Stimulated activated CD4-positive, alpha-beta T cell treated with anti-CD3 and anti-CD28 coated beads, Interleukin-4, amount 100 ng/mL, for 4 hours (primary cell): Measurements from ENCODE around the gene ACSF2.
A peak's percentile ranks its signal among the peaks of the same experiment; 100 is the strongest.
"Not testable (repeated sequence)": the region's sequence is repeated elsewhere in the genome, so short reads cannot be mapped to it uniquely, and the experiment has no call there.

Experiments
- DNase-seq, 2 experiments: peaks; one replicate each; pipeline ENCODE4 v3.0.0-alpha.2; 2020

ACSF2 gene

DNA sequence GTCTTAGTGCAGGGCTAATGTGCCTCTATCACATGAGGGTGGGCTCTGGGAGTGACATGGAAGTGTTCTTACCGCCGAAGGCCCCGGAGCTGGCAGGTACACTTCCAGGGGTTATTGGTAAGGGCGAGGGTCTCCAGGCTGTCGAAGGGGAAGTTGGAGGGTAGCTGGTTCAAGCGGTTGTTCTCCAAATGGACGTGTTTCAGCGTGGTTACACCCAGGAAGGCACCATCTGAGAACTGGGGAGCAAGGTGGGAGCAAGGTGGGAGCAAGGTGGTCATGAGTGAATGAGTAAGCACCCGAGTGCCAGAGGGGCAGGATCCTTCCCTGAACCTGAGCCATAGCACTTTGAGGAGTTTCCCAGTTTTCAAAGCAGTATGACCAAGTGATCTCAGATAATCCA, 39.6 kb downstream of the ACSF2 start:
- no peak for DNase-seq

DNA sequence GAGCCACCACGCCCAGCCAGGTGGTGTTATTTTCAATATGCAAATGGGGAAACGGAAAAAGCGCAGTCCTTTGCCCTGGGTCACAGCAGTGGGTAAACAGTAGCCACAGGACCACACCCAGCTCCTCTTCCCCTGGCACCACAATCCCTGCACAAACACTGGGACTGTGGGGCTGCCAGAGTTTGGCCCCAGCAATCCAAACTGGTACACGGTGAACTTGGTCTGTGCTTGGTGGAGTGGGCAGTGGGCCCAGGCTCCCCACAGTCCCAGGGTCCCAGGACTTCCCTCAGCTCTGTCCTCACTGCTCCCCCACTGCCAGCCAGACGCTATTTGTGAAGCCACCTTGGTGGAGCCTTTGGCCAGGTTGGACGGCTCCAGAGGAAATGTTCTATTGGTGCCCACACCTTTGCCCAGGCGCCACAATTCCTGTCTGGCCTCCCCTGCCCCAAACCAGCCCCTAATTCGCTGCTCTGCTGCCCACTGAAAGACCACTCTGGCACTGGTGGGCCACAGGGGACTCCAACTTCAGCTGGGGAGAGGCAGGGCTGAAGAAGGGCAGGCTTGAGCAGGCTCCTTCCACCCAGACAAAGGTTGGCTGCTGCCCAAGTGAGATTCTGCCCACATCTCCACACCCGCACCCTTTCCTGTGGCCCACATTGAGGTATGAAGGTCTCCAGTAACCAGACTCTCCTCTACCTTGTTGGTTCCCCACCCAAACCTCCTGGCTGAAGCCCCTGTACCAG, 40.5 kb downstream of the ACSF2 start:
- no peak for DNase-seq

DNA sequence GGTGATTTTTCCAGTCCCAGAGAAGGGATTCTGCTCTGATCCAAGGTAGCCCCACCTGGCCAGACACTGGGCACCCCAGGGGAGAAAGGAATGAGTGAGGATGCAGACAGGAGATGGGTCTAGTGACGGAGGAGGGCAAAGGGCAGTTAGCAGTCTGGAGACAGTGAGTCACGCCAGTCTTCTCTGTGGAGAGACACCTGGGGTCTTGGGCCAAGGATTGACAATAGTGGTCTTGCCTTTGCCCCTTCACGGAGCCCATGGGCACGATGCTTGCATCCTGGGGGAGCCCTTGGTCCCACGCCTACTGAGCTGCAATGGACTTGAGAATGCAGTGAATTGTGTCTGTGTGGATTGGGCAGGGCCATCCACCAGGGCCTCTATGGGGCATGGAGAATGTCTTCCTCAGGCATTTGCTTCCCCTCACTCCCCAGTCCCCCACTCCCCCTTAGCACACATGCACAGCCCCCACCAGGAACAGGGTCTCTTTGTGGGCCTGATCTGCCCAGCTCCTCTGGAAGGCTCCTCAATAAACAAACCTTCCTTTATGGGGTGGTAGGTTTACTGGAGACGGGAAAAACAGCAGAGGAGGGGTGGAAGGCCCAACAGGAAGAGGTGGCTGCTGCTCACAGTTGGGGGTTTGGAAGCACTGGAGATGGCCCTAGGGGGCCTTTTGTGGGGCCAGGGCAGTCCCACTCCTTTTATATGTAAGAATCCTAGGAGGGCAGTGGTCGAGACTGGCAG, 41.3 kb downstream of the ACSF2 start:
- DNase-seq = no peak

DNA sequence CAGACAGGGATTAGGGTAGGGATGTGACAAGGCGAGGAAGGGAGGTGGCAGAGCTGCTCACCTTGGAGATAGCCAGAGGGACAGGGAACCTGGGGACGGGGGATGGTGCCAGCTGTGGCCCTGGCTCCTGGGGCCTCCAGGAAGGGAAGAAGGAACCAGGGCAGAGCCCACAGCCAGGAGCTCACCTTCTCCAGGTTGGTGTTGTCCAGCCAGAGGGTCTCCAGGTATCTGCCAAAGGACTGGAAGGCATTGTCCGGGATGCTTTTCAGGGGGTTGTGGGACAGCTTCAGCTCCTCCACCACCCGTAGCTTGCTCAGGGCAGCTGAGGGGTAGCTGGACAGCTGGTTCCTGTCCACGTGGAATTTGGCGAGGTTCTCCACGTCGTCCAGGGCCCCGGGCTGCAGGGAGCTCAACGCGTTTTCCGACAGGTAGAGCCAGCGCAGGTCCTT, 41.9 kb downstream of the ACSF2 start:
- no peak for DNase-seq

DNA sequence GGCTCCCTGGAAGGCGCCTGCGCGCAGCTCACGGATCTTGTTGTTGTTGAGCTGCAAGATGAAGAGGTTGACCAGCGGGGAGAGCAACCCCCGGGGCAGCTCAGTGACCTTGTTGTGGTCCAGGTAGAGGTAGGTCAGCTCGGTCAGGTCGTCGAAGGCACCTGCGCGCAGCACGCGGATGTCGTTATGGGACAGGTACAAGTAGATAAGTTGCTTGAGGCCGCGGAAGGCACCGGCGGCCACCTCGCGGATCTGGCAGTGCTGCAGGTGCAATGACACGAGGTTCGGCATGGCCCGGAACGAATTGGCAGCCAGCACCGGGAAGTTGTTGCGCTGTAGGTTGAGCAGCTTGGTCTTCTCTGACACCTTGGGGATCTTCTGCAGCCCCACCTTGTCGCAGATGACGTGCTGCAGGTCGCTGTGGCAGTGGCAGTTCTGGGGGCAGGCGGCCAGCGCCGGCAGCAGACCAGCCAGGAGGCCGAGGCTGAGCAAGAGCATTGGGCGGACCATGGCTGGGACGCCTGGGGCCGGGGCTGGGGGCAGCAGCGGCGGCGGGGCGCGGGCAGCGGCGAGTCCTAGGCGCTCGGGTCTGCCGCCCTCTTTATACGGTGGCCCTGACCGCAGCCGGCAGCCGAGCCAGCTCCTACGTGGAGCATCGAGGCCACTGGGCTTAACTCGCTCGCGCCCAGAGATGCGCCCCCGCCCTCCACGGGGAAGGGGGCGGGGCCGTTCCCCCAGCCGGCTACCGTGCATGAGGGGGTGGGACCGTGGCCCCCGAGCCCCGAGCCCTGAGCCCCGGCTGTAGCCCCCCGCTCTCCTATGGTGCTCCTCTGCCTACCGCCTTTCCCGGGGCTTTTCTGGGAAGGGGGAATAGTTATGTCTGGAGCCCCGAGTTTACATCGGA, 42.5 kb downstream of the ACSF2 start, which contains the start of gene CHAD:
Gene CHAD (minus strand): TSS at position 577 of the 904 bp plus-strand sequence. CDS start 67 bp downstream, at position 510.
- no peak for DNase-seq

DNA sequence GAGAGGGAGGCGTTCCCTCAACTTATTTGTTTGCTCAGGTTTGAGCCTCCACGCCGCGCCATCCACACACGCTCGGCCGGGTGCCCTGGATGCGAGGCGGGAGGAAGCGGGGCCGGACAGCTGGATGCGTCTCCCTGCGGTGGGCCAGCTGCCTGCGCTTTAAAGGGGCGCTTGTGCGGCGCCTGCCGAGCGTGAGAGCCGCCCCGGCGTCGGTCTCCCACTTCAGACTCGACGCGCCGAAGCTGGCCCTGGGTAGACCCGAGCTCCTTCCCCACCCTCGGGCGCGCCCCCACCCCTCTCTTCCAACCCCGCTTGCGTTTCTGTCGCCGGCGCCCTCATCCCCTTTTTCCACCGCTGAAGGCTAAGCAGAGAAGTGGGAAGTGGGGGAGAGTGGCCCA, 43.2 kb downstream of the ACSF2 start:
- DNase-seq = no peak

DNA sequence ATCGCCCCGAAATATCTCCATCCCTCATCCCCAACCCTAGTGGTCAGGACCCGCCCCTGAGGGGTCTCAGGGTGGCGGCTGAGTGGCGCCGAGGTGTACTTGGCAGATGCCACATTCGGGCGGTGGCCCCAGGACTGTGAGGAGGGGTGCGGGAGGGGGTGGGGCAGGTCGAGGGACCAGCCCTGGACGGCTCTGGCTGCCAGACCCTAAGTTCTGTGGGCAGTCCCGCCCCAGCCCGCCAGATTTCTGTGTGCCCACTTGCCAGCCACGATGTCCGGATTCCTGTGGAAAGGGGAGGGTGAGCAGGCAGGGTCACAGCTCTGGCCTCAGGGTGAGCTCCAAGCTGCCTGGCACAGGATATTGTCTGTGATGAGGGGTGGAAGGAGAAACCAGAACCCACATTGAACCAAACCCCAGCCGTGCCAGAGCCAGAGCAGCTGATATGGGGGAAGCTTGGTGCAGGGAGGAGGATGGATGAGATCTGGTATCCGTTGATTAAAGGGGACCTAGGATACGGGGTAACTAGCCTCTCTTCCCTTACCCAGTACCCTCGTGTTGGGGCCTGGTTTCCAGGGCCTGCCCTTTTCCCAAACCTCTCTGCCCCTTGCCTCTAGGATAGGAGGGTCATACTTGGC, 43.8 kb downstream of the ACSF2 start:
- DNase-seq = no peak

DNA sequence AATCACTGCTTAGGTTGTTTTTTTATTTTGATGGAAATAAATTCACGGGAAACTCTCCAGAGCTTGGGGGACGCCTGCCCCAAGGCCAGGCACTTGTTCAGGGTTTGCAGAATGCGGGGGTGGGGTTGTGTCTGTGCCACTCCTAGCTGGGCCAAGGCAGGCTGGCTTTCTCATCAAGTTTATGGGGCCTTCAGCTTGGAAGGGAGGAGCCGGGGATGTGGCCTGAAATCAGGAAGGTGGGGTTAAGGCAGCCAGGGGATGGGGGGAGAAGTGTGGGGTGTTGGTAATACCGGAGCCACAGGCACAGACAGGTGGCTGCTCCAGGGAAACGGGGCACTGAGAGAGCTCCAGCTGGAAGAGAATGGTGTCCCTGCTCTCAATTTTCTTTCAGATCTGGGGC, 44.4 kb downstream of the ACSF2 start:
- DNase-seq = no peak

DNA sequence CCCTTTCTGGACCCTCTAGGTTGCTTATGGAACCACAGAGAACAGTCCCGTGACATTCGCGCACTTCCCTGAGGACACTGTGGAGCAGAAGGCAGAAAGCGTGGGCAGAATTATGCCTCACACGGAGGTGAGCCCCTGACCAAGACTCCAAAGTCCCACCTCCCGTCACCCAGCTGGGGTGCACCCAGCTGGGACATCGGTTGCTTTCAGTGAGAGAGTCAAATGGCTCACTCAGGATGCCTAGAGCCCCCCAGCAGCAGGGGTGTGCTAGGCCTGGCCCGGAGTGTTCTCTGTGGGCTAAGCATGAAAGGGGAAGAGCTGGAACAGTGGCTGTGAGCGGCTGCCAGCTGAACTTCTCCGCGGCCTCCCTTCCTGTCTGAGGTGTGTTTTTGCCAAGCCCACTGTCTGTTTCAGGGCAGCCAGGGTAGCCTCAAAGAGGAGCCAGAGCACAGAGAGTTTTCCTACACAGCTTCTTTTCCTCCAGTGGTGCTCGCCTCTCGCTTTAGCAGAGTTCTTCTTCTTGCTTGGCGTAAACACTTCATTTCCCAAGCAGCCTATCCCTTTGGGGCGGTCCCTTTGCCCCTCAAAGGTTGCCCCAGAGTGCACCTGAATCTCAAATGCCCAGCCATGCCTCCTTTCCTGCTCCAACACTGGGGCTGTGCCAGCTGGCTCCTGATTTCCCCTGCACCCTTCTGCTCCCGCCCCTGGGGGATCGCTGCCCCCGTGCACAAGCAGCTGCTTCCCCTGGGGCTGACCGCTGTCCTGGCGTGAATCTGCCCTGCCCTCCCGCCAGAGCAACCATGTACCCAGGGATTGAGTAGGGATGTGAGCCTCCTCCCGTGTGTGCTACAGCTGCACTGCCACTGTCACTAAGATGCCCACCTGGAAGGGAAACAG, 45.2 kb downstream of the ACSF2 start:
- no peak for DNase-seq

DNA sequence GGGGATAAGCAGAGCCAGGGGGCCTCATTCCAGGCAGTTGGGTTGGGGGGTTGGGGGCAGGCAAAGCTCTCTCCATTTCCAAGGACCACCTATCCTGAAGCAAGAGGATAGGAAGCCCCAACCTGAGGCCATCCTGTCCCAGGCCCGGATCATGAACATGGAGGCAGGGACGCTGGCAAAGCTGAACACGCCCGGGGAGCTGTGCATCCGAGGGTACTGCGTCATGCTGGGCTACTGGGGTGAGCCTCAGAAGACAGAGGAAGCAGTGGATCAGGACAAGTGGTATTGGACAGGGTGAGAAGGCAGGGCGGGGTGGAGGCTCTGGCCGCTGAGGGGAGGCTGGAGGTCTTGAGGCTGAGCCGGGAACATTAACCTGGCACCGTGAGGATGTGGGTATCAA, 46.3 kb downstream of the ACSF2 start:
- DNase-seq = no peak

DNA sequence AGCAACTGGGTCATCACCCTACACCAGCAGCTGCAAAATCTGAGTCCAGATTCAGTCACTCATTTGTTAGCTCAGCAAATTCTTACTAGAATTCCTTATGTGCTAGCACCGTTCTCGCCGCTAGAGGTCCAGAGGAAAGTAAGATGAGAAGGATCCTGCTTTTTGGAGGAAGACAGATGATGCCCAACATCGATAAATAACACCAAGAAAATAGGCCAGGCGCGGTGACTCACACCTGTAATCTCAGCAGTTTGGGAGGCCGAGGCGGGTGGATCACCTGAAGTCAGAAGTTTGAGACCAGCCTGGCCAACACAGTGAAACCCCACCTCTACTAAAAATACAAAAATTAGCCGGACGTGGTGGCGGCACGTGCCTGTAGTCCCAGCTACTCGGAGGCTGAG, 46.7 kb downstream of the ACSF2 start:
- not testable (repeated sequence) for DNase-seq

DNA sequence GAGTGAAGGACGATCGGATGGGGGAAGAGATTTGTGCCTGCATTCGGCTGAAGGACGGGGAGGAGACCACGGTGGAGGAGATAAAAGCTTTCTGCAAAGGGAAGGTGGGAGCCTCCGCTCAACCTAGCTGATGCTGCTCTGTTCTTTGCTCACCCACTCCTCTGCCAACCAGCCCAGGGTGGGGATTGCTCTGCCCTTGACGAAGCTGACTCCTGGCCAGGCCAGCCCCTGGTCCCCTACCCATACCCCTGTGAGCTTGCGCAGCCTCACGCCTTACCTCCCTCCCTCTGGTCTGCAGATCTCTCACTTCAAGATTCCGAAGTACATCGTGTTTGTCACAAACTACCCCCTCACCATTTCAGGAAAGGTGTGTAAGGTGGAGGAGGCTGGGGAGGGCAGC, 47.9 kb downstream of the ACSF2 start:
- DNase-seq = no peak

DNA sequence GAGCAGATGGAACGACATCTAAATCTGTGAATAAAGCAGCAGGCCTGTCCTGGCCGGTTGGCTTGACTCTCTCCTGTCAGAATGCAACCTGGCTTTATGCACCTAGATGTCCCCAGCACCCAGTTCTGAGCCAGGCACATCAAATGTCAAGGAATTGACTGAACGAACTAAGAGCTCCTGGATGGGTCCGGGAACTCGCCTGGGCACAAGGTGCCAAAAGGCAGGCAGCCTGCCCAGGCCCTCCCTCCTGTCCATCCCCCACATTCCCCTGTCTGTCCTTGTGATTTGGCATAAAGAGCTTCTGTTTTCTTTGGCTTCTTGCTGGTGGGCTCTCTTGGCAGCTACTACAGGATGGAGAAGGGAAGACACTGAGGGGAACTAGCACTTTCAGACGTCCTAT, 48.5 kb downstream of the ACSF2 start:
- no peak for DNase-seq

DNA sequence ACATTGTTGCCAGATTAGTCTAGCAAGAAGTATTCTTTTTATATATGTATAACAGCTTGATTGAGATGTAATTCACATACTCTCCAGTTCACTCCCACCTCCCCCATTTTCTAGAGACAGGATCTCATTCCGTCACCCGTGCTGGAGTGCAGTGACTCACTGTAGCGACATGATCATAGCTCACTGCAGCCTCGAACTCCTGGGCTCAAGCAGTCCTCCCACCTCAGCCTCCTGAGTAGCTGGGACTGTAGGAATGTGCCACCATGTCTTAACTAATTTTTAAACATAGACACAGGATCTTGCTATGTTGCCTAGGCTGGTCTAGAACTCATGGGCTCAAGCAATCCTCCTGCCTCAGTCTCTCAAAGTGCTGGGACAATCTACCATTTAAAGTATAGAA, 49.3 kb downstream of the ACSF2 start:
- no peak for DNase-seq

DNA sequence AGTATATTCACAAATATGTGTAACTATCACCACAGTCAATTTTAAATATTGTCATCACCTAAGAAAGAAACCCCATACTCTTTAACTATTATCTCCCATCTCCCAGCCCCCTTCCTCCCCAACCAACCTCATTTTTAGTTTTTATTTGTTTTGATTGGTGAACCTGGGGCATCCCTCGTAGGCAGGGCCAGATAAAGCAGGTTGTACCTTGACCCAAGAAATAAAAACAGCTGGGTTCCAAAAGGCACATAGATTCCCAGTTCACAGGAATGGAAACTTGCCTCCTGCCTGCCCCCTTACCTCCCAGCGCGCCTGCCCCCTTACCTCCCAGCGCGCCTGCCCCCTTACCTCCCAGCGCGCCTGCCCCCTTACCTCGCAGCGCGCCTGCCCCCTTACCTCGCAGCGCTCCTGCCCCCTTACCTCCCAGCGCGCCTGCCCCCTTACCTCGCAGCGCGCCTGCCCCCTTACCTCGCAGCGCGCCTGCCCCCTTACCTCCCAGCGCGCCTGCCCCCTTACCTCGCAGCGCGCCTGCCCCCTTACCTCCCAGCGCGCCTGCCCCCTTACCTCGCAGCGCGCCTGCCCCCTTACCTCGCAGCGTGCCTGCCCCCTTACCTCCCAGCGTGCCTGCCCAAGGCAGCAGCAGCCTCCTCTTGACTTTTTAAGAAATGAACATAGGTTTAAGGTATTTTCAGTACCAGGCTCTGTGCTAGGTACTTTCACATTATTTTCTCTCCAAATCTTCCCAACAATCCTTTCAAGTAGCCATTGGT, 49.9 kb downstream of the ACSF2 start:
- not testable (repeated sequence) for DNase-seq

DNA sequence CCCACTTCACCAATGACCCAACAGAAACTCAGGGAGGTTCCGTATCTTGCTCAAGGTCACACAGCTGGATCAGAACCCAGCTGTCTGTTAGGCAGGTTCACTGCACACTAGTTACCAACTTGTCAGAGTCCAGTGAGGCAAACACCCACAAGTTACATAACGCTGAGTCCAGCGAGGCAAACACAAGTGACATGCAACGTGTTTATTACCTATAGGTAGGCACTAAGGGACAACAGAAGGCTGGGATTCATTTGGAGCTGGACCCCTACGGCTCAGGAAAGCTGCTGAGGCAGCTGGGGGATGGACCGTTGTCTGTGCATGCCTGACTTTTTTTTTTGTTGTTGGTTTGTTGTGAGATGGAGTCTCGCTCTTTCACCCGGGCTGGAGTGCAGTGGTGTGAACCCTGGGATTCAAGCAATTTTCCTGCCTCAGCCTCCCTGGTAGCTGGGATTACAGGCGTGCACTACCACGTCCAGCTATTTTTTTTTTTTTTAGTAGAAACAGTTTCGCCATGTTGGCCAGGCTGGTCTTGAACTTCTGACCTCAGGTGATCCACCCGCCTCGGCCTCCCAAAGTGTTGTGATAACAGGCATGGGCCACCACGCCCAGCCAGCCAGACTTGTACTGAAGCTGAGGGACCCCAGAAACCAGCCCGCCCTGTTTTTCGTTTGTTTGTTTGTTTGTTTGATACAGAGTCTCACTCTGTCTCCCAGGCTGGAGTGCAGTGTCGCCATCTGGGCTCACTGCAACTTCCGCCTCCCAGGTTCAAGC, 50.7 kb downstream of the ACSF2 start:
- no peak for DNase-seq

DNA sequence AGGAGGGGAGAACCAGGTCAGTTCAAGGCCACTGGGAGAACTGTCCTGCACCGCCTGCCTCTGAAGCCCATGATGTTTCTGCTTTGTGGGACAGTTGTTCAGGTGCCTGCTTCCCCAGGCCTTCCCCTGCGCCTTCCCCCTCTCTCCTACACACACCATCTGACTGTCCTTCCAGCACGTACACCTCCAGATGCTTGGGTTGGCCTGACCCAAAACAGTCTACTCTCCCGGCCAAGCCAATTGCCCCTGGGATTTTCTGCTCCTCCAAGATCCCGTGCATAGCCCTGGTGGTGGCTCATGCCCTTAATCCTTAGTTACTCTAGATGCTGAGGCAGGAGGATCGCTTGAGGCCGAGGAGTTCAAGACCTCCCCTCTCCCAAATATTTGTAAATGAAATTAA, 52.0 kb downstream of the ACSF2 start:
- no peak for DNase-seq

DNA sequence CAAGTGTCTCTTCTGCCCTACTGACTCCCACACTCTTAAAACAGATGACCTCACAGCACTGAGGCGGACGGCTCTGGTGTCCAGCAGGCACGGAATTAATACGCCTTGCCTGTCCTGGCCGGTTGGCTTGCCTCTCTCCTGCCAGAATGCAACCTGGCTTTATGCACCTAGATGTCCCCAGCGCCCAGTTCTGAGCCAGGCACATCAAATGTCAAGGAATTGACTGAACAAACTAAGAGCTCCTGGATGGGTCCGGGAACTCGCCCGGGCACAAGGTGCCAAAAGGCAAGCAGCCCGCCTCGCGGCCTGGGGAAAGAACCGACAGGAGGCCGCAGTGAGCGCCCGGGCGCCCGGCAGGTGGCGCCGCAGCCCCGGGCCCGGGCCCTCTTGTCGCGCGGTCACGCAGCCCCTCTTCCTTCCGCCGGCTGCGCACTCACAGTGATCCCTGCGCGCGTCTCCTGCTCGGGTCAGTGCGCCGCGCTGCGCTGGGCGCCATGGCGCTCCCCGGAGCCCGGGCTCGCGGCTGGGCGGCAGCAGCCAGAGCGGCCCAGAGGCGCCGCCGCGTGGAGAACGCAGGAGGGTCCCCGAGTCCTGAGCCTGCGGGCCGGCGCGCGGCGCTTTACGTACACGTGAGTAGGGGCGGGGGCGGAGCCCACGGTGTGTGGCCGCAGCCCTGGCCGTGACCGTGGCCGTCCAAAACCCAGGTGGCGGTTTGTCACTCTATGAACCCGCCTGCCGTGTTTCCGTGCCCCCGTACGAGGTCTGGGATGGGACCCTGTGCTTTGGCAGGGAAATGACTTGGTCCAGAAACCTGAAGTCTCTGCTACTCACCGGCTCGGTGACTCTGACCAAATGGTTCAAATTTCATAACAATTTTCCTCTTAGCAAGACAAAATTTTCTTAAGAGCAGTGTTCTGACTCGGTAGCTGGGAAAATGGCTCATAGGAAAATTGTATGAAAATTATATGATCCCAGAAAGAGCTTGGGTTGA, 52.7 kb downstream of the ACSF2 start, which contains the start of gene RSAD1:
Gene RSAD1 (plus strand): TSS at position 470 of the 991 bp plus-strand sequence. CDS start 25 bp downstream, at position 495.
- peak; percentile 82 to 83 for DNase-seq
